Hematopoietic multipotent progenitor cell treated with erythropoietin and hydrocortisone succinate and interleukin-3 and kit ligand, for 15 days (in vitro differentiated cells): ENCODE results near the gene IQSEC2.

Experiments used
- DNase-seq: peaks from one replicate; pipeline ENCODE4 v3.0.0-alpha.2; 2015; ENCODE audit warnings: low spot score

Gene IQSEC2

DNA sequence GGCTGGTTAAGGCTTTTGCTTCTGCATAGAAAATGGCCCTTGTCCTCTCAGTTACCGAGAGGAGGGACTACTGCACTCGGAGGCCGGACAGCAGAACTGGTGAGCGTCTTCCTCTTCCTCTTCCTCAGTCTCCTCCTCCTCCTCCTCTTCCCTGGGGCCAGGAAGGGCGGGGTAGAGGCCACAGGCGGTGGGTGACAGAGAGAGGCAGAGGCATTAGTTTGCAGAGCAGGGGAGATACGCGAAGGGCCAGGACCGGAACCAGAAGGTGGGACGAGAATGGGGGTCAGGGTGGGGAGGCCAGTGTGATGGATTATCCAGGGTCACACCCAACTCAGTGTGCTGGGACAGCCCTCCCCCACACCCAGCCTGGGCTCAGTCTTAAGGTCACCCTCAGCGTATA is 14.5 kb downstream of the IQSEC2 start:
- DNase-seq: no peak

DNA sequence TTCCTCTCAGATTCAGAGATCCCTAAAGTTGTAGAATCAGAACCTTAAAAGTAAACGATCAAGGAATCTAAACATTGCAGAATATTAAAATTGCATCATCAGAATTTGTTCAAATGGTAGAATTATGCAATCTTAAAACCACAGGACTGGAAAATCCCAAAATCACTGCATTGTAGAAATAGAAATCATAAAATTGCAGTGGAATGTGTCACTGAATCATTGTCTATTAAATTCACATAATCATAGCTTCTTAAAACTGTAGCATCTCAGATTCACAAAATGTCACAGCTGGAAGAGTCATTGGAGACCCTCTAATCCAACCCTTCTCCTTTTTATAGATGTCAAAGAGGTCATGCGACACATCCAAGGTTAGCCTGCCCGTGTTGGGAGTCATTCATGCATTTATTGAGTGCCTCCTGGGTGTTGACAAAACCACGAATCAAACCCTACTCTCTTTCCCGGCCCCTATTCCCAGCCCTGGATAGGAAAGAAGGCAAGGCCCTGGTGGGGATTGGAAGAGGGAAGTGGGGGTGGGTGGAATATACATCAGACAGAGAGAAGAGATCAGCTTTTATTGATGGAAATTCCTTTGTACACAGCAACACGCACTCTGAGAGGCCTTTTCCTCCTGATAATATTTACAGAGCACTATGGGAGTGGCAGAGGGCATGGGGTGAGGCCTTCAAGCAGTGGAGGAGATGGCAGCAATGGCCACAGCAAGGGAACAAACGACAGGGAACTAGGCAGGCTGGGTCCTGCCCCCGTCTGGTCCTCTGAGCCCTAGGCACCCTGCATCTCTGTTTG is 15.4 kb downstream of the IQSEC2 start:
- DNase-seq: no peak

DNA sequence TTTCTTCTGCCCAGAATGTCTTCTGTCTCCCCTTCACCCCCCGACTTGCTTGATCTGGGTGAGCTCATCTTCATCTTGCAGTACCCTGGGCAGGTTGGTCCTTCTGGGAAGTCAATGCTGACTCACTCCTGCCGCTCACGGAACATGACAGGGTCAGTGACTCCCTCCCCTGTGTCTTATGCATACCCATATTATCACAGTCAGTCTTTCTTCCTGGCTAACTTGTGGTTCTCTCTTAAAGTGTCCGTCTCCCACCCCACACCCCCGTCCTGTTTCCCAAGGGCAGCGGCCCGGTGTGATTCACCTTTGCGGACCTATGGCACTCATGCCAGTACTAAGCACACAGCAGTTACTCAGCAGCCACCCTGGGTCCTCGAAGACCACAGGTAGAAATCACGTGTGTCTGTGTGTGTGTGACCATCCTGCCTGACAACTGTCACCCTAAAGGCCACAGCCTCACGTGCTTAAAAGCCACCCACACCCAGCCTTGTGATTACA is 17.7 kb downstream of the IQSEC2 start:
- DNase-seq: no peak

- DNase-seq: no peak
These were observed 18.4 kb downstream of the IQSEC2 start for GRCh38 chrX:53262918-53263394.

GRCh38 chrX:53262189-53262917 is 19.0 kb downstream of the IQSEC2 start:
- DNase-seq: no peak

GRCh38 chrX:53261355-53261972 is 19.9 kb downstream of the IQSEC2 start:
- DNase-seq: no peak

GRCh38 chrX:53260836-53261235 is 20.5 kb downstream of the IQSEC2 start:
- no peak for DNase-seq

DNA sequence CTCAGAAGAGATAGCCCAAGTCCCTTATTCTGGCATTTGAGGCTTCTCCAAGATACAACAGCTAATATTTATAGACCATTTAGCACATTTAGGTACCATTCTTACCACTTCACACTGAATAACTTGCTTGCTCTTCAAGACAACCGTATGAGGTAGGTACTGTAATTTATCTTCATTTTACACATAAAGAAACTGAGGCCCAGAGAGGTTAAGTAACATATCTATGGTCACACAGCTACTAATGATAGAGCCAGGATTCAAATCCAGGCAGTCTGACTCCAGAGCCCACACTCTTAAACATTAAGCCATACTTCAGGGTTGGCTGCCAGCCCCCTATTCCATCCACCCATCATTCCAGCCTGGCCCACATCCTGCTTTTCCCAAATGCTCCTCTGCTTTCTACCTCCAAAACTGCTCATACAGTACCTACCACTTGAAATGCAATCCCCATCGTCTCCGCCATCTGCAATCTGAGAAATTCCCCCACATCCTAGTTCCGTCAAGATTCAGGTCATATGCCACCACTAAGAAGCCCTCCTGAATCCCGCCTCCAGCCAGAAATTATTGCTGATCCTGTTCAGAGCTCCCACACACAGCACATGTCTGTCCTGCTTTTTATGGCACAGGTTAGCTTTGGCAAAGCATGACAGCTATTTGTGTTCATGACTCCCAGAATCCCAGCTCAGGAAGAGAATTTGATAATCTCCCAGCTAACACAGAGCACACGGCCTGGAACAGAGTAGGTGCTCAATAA is 23.5 kb downstream of the IQSEC2 start:
- no peak for DNase-seq

DNA sequence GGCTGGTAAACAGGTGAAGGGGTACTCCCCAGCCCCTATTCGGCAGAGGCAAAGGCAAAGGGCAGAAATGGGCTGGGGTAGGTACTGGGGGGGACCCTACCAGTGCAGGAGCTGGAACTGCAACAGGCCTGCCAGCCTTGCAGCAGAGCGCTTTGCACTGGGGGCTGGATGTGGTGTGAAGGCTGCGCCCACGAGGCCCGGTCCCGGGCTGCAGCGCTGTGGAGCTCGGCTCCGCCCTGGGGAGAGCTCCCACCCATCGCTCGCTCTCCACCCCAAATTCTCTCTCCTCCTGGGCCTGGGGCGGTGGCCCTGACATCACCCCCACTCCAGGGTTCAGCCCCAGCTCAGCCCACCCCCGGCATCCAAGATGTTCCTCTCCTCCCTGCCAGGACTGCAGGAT is 24.2 kb downstream of the IQSEC2 start:
- no peak for DNase-seq

GRCh38 chrX:53256446-53257041 is 24.8 kb downstream of the IQSEC2 start:
- DNase-seq: no peak

GRCh38 chrX:53255738-53256191 is 25.6 kb downstream of the IQSEC2 start:
- no peak for DNase-seq

DNA sequence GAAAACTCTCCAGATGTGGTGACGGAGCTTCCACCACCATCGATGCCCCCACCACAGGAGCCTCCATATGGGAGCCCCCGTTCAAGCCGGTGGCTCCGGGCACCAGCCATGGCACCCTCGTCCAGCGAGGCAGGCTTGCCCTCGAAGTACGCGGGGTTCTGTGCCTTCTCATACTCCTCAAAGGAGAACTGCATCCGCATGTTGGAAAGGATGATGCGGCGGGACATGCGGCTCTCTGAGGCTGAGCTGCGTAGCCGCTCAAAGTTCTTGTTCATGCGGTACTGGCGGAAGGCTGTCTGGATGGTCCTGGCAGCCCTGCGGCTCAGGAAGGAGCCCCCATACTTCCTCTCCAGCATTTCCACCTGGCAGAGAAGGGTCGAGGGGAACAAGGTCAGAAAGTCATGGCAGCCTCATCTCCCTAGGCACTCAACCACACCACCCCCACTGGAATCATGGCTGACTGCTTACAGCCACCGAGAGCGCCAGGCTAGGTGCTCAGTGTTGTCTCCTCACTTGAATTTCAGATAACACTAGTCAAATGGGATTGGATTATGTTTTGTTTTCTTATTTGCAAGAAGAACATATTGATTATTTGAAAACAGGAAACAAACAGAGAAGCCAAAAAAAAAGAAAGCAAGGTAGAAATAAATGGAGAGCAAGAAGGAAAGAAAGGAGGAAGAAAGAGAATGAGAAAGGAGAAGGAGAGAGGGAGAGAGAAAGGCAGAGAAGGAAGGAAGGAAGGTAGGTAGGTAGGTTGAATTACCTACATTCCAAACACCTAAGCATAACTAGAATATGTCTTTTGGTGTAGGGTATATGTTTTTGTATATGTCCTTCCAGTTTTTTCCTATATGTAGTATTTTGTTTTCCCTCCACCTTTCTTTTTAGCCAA is 26.6 kb downstream of the IQSEC2 start:
- DNase-seq: no peak

DNA sequence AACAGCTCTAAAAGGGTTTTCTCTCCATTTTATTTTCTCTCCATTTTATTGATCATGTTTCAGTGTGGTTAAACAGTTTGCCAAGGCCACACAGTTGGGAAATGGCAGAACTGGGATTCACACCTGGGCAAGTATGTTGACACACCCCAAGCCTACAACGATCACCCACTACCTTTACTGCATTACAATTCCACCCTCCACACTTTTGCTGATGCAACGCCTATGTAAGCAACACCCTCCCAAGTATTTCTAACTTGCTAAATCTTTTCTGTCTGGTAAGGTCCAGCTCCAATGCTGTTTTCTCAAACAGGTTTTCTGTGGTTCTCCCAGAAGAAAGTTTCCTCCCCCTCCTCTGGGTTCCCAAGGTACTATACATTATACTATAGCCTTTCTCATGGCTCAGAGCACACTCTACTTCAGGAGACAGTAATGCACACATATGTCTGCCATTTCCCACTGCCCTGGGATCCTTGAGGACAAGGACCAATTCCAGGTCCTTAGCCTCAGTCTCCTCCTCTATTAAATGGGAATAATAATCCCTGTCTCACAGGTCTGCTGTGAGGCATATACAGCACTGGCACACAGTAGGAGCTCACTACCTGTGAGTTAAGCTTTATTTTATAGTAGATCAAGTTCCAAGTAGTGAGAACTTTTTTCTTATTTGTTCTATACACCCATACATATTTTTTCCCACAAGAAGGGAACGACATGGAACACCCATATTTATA is 27.9 kb downstream of the IQSEC2 start:
- no peak for DNase-seq

DNA sequence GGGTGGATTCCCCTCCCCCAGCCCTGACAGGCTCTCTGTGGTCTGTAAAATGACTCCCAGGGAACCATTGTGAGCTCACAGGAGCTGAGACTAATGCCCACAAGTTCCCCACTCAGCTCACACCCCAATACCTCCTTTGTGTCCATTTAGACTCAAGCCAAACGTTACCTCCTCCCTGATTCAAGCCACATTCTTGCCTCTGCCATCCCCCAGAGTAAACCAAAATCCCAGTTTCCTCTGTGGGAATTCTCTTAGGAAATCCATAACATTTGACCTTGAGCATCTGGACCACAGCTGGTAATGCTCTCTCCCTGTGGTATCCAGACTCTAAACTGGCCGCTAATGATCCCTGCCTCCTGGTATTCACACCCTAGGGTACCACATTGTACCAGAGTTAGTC is 30.1 kb downstream of the IQSEC2 start:
- no peak for DNase-seq

- no peak for DNase-seq
These were observed 30.8 kb downstream of the IQSEC2 start for GRCh38 chrX:53250556-53250955.

- DNase-seq: no peak
These were observed 31.9 kb downstream of the IQSEC2 start for GRCh38 chrX:53249408-53250042.

DNA sequence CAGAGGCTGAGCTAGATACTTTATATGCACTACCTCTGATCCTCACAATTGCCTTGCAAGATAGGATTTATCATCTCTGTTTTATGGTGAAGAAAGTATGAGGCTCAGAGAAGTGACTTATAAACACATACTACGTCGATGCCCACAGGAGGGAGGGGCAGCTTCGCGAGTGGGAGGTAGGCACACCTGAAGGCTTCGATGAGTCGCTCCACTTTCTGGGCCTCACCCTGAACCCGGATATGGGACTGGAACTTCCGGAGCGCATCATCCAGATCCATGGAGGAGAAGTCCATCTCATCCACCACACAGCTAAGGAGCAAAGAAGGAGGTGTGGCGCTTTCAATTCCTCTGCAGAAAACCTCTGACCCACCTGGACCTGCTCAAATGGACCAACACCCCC is 33.5 kb downstream of the IQSEC2 start:
- DNase-seq: no peak

DNA sequence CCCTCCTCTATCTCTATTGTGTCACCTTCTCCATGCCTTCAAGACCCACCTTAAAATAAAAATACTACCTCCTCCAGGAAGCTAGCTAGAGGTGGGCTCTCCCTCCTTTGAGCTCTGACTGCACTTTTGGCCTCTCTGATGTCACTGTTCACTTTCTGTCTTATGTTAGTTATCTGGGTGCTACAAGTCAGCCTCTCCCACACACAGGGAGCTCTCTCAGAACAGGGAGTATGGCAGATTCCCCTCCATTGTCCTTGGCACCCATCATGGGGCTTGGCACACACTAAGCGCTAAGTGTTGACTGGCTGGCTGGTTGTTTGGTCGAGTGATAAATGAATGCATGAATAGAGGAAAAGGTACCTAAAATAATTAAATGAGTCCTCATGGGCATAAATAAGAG is 35.2 kb downstream of the IQSEC2 start:
- DNase-seq: no peak

GRCh38 chrX:53244610-53245009 is 36.8 kb downstream of the IQSEC2 start:
- no peak for DNase-seq
